ENCODE results near the gene RREB1. TPM values are rescaled to one million over a fixed set of nuclear protein-coding genes. Genes with fewer than 3 reads are reported as not detected.
A peak's percentile ranks its signal among the peaks of the same experiment; 100 is the strongest.

Gene RREB1
- total RNA-seq, 4 donors from 2014 or later = 40.8 to 68.6 (median 54.4) TPM

- 87 to 88% methylated on average over 5 of the region's 5 CpGs for WGBS, 2 donors
- intact Hi-C loops (cut with DNase I; ENCODE audit: low total_unique reads) = loop anchor here (10.0 kb wide), 1 partner anchor 334 kb away; no protein-coding TSS in a partner anchor
- DNase-seq (ENCODE audit: low spot score in 2 of 2) = no peak
- no peak overlapping the region for H3K4me3 ChIP-seq (ENCODE audit: low read depth, poor library complexity, severe bottlenecking)
- TF ChIP-seq POLR2A (IDR thresholded peaks at IDR 0.05) (no peak), CTCF (IDR thresholded peaks at IDR 0.05) (no peak)
These were observed 130.8 kb downstream of the RREB1 start for GRCh38 chr6:7238526-7238899.

GRCh38 chr6:7238900-7239589 lies 131.3 kb downstream of the RREB1 start:
- H3K4me3 ChIP-seq (ENCODE audit: low read depth, poor library complexity, severe bottlenecking) = no peak overlapping the region
- 31 to 43% methylated on average over 10 of the region's 10 CpGs for WGBS, 2 donors
- TF ChIP-seq POLR2A (IDR thresholded peaks at IDR 0.05) = no peak
- peak in 1 of 3 donors; percentile 63 for TF ChIP-seq CTCF (IDR thresholded peaks at IDR 0.05)
- intact Hi-C loops (cut with DNase I; ENCODE audit: low total_unique reads) = loop anchor here (10.0 kb wide), 1 partner anchor 334 kb away; no protein-coding TSS in a partner anchor
- peak; percentile 84 to 96 for DNase-seq (ENCODE audit: low spot score in 2 of 2)

GRCh38 chr6:7239590-7239948 lies 131.8 kb downstream of the RREB1 start:
- intact Hi-C loops (cut with DNase I; ENCODE audit: low total_unique reads) = loop anchor here (10.0 kb wide), 1 partner anchor 335 kb away; no protein-coding TSS in a partner anchor
- TF ChIP-seq POLR2A (IDR thresholded peaks at IDR 0.05) (no peak), CTCF (IDR thresholded peaks at IDR 0.05) (no peak)
- WGBS, 2 donors = 67 to 73% methylated on average over 5 of the region's 5 CpGs
- no peak for DNase-seq (ENCODE audit: low spot score in 2 of 2)
- no peak overlapping the region for H3K4me3 ChIP-seq (ENCODE audit: low read depth, poor library complexity, severe bottlenecking)

GRCh38 chr6:7240351-7240750 lies 132.6 kb downstream of the RREB1 start:
- TF ChIP-seq CTCF (IDR thresholded peaks at IDR 0.05) (no peak), POLR2A (IDR thresholded peaks at IDR 0.05) (no peak)
- intact Hi-C loops (cut with DNase I; ENCODE audit: low total_unique reads) = loop anchor here (5.0 to 10.0 kb wide), 2 partner anchors 518 to 566 kb away; no protein-coding TSS in a partner anchor
- 93 to 94% methylated on average over 9 of the region's 9 CpGs for WGBS, 2 donors
- no peak overlapping the region for H3K4me3 ChIP-seq (ENCODE audit: low read depth, poor library complexity, severe bottlenecking)
- no peak for DNase-seq (ENCODE audit: low spot score in 2 of 2)

GRCh38 chr6:7241160-7241559 lies 133.4 kb downstream of the RREB1 start:
- TF ChIP-seq CTCF (IDR thresholded peaks at IDR 0.05) (no peak), POLR2A (IDR thresholded peaks at IDR 0.05) (no peak)
- intact Hi-C loops (cut with DNase I; ENCODE audit: low total_unique reads) = loop anchor here (1.0 to 10.0 kb wide), 3 partner anchors 24 to 566 kb away; no protein-coding TSS in a partner anchor
- no peak for DNase-seq (ENCODE audit: low spot score in 2 of 2)
- no peak overlapping the region for H3K4me3 ChIP-seq (ENCODE audit: low read depth, poor library complexity, severe bottlenecking)
- WGBS, 2 donors = 89 to 90% methylated on average over 10 of the region's 10 CpGs

All from lower leg skin (tissue), 4 donors.